ENCODE results near the gene FAR2. TPM values are rescaled to one million over a fixed set of nuclear protein-coding genes. Genes with fewer than 3 reads are reported as not detected.
"Not testable (repeated sequence)": the region's sequence is repeated elsewhere in the genome, so short reads cannot be mapped to it uniquely, and the experiment has no call there.

The FAR2 gene
- total and polyA plus RNA-seq, 8 donors = 0.43 to 2.8 (median 1.1) TPM

DNA sequence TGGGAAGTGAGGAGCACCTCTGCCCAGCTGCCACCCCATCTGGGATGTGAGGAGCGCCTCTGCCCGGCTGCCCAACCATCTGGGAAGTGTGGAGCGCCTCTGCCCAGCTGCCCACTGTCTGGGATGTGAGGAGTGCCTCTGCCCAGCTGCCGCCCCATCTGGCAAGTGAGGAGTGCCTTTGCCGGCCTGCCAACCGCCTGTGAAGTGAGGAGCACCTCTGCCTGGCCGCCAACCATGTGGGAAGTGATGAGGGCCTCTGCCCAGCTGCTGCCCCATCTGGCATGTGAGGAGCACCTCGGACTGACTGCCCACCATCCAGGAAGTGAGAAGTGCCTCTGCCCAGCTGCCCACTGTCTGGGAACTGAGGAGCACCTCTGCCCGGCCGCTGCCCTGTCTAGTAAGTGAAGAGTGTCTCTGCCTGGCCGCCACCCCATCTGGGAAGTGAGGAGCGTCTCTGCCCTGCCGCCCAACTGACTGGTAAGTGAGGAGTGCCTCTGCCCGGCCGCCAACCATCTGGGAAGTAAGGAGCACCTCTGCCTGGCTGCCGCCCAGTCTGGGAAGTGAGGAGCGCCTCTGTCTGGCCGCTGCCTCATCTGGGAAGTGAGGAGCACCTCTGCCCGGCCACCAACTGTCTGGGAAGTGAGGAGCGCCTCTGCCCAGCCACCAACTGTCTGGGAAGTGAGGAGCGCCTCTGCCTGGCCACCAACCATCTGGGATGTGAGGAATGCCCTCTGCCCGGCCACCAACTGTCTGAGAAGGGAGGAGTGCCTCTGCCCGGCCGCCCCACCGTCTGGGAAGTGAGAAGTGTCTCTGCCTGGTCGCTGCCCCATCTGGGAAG lies 22.6 kb downstream of the FAR2 start:
- no peak overlapping the region for H3K4me3 ChIP-seq
- DNase-seq (peak in 1 of 6 donors; percentile 69), ATAC-seq (no peak), FAIRE-seq (no peak)
- H3K4me1 ChIP-seq = no peaks in the 10 kb centered on the region
- H3K36me3 ChIP-seq = no peaks in the 10 kb centered on the region
- TF ChIP-seq, protein P1, sequence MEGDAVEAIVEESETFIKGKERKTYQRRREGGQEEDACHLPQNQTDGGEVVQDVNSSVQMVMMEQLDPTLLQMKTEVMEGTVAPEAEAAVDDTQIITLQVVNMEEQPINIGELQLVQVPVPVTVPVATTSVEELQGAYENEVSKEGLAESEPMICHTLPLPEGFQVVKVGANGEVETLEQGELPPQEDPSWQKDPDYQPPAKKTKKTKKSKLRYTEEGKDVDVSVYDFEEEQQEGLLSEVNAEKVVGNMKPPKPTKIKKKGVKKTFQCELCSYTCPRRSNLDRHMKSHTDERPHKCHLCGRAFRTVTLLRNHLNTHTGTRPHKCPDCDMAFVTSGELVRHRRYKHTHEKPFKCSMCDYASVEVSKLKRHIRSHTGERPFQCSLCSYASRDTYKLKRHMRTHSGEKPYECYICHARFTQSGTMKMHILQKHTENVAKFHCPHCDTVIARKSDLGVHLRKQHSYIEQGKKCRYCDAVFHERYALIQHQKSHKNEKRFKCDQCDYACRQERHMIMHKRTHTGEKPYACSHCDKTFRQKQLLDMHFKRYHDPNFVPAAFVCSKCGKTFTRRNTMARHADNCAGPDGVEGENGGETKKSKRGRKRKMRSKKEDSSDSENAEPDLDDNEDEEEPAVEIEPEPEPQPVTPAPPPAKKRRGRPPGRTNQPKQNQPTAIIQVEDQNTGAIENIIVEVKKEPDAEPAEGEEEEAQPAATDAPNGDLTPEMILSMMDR (IDR thresholded peaks at IDR 0.05) = no peak
- 70 to 78% methylated on average over 26 of the region's 26 CpGs for WGBS, 2 donors
- intact Hi-C loops (cut with DNase I) = no loop called here
- no peak overlapping the region for H3K27ac ChIP-seq
- H3K27me3 ChIP-seq = no peaks in the 10 kb centered on the region
- no peaks in the 10 kb centered on the region for H3K9me3 ChIP-seq

- H3K4me3 ChIP-seq = no peak overlapping the region
- 41 to 48% methylated on average over 6 of the region's 6 CpGs for WGBS, 2 donors
- ATAC-seq (no peak), FAIRE-seq (no peak), DNase-seq (no peak)
- intact Hi-C loops (cut with DNase I) = no loop called here
- no peaks in the 10 kb centered on the region for H3K9me3 ChIP-seq
- no peaks in the 10 kb centered on the region for H3K27me3 ChIP-seq
- TF ChIP-seq, protein P1 (IDR thresholded peaks at IDR 0.05) = no peak
- H3K27ac ChIP-seq = no peak overlapping the region
- H3K4me1 ChIP-seq = no peaks in the 10 kb centered on the region
- no peaks in the 10 kb centered on the region for H3K36me3 ChIP-seq
Measured at GRCh38 chr12:29176941-29177340, 27.9 kb downstream of the FAR2 start.

DNA sequence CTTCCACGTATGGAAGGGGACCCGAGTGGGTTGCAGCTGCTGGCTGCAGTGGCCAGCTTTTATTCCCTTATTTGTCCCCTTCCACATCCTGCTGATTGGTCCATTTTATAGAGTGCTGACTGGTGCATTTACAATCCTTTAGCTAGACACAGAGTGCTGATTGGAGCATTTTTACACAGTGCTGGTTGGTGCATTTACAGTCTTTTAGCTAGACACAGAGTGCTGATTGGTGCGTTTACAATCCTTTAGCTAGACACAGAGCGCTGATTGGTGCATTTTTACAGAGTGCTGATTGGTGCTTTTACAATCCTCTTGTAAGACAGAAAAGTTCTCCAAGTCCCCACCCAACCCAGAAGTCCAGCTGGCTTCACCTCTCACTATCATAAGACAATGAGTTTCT lies 33.2 kb downstream of the FAR2 start:
- H3K9me3 ChIP-seq, FAIRE-seq: not testable (repeated sequence)
- 84 to 89% methylated on average over 4 of the region's 4 CpGs for WGBS, 2 donors

DNA sequence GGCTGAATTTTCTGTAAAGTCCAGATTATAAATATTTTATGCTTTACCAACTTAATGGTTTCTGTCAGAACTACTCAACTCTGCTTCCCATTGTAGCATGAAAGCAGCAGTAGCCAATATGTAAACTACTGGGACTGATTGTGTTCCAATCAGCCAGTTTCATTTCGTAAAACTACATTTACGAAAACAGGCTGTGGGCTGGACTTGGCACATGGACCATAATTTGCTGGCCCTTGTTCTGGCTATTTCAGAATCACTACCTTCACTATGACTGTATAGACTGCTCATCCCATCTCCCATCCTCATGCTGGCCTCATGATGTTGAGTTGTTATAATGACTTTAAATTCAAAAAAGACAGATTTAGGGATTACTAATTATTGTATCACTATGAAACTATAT lies 38.7 kb downstream of the FAR2 start:
- WGBS, 2 donors = 35 to 49% methylated on average over 2 of the region's 2 CpGs
- Histone ChIP-seq H3K27ac (no peak overlapping the region), H3K9me3 (no peaks in the 10 kb centered on the region), H3K36me3 (no peaks in the 10 kb centered on the region), H3K4me1 (peaks cover 0 to 7% (median 0%) of the 10 kb centered on the region in 3 donors), H3K4me3 (no peak overlapping the region), H3K27me3 (no peaks in the 10 kb centered on the region)
- no peak for FAIRE-seq
- intact Hi-C loops (cut with DNase I) = no loop called here
- TF ChIP-seq, protein P1 (IDR thresholded peaks at IDR 0.05) = no peak
- no peak for DNase-seq
- no peak for ATAC-seq

More for the DNA sequence above, 33.2 kb downstream of the FAR2 start:
- H3K4me3 ChIP-seq; H3K36me3 ChIP-seq; DNase-seq; H3K4me1 ChIP-seq; ATAC-seq; H3K27me3 ChIP-seq; H3K27ac ChIP-seq; intact Hi-C loops (cut with DNase I): not testable (repeated sequence)

DNA sequence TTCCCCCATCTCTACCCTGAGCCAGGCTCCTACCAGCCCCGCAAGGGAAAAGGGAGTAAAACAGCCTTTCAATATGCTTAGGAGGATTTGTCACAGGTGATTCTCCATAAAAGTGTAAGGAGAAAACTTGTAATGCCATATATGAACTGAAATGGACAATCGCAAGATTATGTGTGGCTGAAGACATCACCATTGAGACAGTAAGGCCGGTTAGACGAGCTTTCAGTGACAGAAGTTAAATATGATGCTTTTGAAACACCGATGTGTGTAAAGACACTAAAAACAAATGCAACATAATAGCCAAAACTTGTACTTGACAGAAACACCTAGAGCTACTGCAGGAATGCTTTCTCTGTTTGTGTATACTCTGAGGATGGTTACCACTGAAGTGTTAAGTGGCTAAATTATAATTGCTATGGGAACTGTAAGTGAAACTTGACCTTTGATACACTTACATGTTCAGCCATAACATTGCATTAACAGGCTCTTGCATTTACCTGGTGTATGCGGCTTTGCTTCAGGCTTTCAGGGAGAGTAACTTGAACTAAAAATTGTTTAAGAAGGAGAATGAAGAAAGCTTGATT lies 42.3 kb downstream of the FAR2 start:
- Histone ChIP-seq H3K27ac (no peak overlapping the region), H3K27me3 (no peaks in the 10 kb centered on the region), H3K4me3 (no peak overlapping the region), H3K4me1 (peaks cover 0 to 7% (median 0%) of the 10 kb centered on the region in 3 donors), H3K36me3 (no peaks in the 10 kb centered on the region), H3K9me3 (no peaks in the 10 kb centered on the region)
- FAIRE-seq (no peak), ATAC-seq (peak in 1 of 4 donors; percentile 44), DNase-seq (no peak)
- TF ChIP-seq, protein P1 (IDR thresholded peaks at IDR 0.05) = no peak
- 57 to 66% methylated on average over 6 of the region's 6 CpGs for WGBS, 2 donors
- intact Hi-C loops (cut with DNase I) = no loop called here

Measured in pancreas (tissue), 10 donors.